HFFc6 (cell line): Measurements from ENCODE around the gene HSFX2. TPM values are rescaled to one million over a fixed set of nuclear protein-coding genes. Genes with fewer than 3 reads are reported as not detected.
"Not testable (repeated sequence)": the region's sequence is repeated elsewhere in the genome, so short reads cannot be mapped to it uniquely, and the experiment has no call there.

ENCODE experiments used
- DNase-seq: peaks from one replicate; pipeline ENCODE4 v3.0.0-alpha.2; 2018
- H3K27ac Mint-ChIP-seq: 2 replicates; pipeline ENCODE4 v1.8.0; 2020; ENCODE audit warnings: mild to moderate bottlenecking, mixed read lengths
- H3K27me3 Mint-ChIP-seq: 2 replicates; pipeline ENCODE4 v1.8.0; 2021; ENCODE audit warnings: mild to moderate bottlenecking, moderate library complexity, mixed read lengths; ENCODE audit not compliant: insufficient read depth
- H3K36me3 Mint-ChIP-seq: 2 replicates; pipeline ENCODE4 v1.8.0; 2021; ENCODE audit warnings: low read depth, mixed read lengths
- H3K4me1 Mint-ChIP-seq: 2 replicates; pipeline ENCODE4 v1.8.0; 2020; ENCODE audit warnings: low read depth, mixed read lengths
- H3K4me3 Mint-ChIP-seq: 2 replicates; pipeline ENCODE4 v1.8.0; 2020; ENCODE audit warnings: mild to moderate bottlenecking, moderate library complexity, mixed read lengths
- H3K9me3 Mint-ChIP-seq: 2 replicates; pipeline ENCODE4 v1.8.0; 2020; ENCODE audit warnings: mild to moderate bottlenecking, mixed read lengths
- total RNA-seq, 6 experiments: library from RNA; stranded (reverse); fragmentation: NEBNext Ultra II Directional; extraction: Animal tissue kit (Norgen Biotek cat#: 25700); gene quantifications; 2 replicates in 1 of 6; 3 replicates in 5 of 6; pipeline ENCODE4 v1.2.3, GENCODE V29; 2021
- TF ChIP-seq, protein P1 (sequence below): fragments of 200-600 bp; sonication (generic); IDR thresholded peaks from 2 replicates; pipeline ENCODE4 v1.5.0; 2021; ENCODE audit warnings: antibody characterized with exemption, mild to moderate bottlenecking

HSFX2 gene
- total RNA-seq, 6 experiments from 2014 or later: 0.34 to 0.35 TPM; not detected in 4

DNA sequence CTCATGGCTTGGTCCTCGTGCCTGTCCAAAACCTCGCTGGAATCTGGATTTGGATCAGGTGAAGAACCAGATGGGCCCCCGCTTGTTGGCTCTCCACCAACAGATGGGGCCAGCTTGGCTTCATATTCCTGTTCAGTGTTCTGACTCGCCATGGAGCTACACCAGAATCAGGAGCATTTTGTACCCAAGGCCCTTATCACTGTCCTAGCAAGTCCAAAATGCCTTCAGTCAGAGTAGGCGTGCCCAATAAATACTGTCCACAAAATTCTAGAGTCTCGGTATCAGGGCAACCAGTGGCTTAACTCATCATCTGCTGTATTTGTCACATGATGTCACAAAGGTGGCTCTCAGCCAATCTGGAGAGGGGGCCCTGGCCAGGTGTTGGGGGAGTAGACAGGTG lies 45.4 kb downstream of the HSFX2 start, which contains the start of gene HSFX3:
Gene HSFX3 (minus strand): TSS at position 224 of the 400 bp plus-strand sequence. CDS start 72 bp downstream, at position 152.
- not testable (repeated sequence) for H3K4me3 Mint-ChIP-seq, H3K27ac Mint-ChIP-seq, DNase-seq, H3K36me3 Mint-ChIP-seq, H3K4me1 Mint-ChIP-seq, H3K9me3 Mint-ChIP-seq, H3K27me3 Mint-ChIP-seq

DNA sequence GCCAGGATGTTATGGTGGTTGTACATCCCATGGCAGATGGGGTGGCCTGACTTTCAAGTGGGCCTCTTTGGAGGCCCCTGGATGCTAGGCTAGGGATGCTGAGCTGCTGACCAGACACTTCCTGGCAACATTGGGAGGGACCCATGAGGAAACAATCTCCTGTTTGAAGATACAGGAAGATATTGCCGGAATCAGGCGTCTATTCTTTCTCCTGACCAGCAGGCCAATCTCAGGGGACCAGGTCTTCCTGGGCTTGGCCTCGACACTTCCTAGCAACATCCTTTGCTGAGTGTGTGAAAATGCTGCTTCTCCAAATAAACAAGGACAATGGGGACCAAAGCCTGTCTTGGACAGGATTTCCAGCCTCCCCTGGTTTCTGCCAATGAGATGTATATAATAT lies 47.3 kb downstream of the HSFX2 start:
- not testable (repeated sequence) for H3K4me1 Mint-ChIP-seq, H3K36me3 Mint-ChIP-seq, H3K9me3 Mint-ChIP-seq, H3K27ac Mint-ChIP-seq, DNase-seq, H3K4me3 Mint-ChIP-seq, H3K27me3 Mint-ChIP-seq

- not testable (repeated sequence) for H3K4me1 Mint-ChIP-seq, H3K36me3 Mint-ChIP-seq, H3K27me3 Mint-ChIP-seq, H3K9me3 Mint-ChIP-seq, H3K4me3 Mint-ChIP-seq, DNase-seq, H3K27ac Mint-ChIP-seq
Measured at GRCh38 chrX:149546962-149547361, 48.2 kb downstream of the HSFX2 start.

DNA sequence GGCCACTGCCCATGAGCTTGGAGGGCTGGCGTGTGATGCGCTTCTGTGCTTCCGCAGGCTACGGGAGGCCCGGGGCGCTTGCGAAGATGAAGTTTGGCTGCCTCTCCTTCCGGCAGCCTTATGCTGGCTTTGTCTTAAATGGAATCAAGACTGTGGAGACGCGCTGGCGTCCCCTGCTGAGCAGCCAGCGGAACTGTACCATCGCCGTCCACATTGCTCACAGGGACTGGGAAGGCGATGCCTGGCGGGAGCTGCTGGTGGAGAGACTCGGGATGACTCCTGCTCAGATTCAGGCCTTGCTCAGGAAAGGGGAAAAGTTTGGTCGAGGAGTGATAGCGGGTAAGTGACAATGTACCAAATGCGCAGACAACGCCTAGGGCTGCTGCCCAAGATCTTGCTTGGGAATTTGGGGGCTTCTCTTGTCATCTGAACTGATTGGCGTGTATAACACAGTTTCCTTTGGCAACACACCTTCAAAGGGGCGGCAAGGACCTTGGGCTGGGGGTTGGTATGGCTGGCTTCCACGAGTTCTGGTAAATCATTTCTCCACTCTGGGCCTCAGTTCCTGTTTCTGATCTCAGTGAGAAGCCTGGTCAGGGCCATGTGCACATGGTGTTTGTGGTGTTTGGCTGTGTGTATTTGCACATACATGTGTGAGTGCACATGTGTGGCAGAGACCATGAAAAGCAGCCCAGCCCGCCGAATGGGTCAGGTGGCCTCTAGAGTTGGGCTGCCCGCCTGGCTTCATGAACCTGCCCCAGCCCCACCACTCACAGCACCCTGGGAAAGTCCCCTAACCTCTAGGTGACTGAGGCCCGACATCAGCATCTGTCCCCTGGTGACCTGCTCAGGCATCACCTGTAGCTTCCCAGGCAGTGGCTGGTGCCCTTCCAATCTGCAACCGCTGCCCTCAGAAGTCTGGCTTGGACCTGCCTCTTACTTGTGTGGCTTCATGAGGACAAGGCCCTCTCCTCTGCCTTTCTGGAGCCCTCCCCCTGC lies 49.3 kb downstream of the HSFX2 start:
- TF ChIP-seq, protein P1, sequence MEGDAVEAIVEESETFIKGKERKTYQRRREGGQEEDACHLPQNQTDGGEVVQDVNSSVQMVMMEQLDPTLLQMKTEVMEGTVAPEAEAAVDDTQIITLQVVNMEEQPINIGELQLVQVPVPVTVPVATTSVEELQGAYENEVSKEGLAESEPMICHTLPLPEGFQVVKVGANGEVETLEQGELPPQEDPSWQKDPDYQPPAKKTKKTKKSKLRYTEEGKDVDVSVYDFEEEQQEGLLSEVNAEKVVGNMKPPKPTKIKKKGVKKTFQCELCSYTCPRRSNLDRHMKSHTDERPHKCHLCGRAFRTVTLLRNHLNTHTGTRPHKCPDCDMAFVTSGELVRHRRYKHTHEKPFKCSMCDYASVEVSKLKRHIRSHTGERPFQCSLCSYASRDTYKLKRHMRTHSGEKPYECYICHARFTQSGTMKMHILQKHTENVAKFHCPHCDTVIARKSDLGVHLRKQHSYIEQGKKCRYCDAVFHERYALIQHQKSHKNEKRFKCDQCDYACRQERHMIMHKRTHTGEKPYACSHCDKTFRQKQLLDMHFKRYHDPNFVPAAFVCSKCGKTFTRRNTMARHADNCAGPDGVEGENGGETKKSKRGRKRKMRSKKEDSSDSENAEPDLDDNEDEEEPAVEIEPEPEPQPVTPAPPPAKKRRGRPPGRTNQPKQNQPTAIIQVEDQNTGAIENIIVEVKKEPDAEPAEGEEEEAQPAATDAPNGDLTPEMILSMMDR: 0 out of 2 replicates have a peak, but pooled peaks have one; percentile 9
- not testable (repeated sequence) for H3K36me3 Mint-ChIP-seq, H3K27me3 Mint-ChIP-seq, H3K9me3 Mint-ChIP-seq, H3K4me3 Mint-ChIP-seq, H3K4me1 Mint-ChIP-seq, H3K27ac Mint-ChIP-seq, DNase-seq

Other genes with a start within 250 kb of the HSFX2 start
- 10 to 100 TPM; 38.4 to 70.9 (median 55.1) TPM for gene IDS, start 90.0 kb downstream of the HSFX2 start, total RNA-seq
- gene EOLA1, start 54.3 kb downstream of the HSFX2 start, total RNA-seq: 10 to 100 TPM; 11.3 to 15.4 (median 13.6) TPM
- gene HSFX3, start 45.4 kb downstream of the HSFX2 start, total RNA-seq: not detected
- gene MAGEA9B, start 7.9 kb downstream of the HSFX2 start, total RNA-seq: not detected
- 10 to 100 TPM; 14.7 to 19.8 (median 16.4) TPM for gene TMEM185A, start 36.5 kb upstream of the HSFX2 start, total RNA-seq
- under 1 TPM in 4 of 6 experiments, not detected in 2; 0.16 to 0.23 (median 0.20) TPM for gene MAGEA11, start 116.7 kb upstream of the HSFX2 start, total RNA-seq
- under 1 TPM; 0.26 to 0.88 (median 0.33) TPM for gene HSFX1, start 178.8 kb upstream of the HSFX2 start, total RNA-seq
- not detected for gene MAGEA9, start 186.6 kb upstream of the HSFX2 start, total RNA-seq